NCI-H2081 treated with DMSO at 0.1 percent for 48 hours (cell line): Measurements from ENCODE around the gene PCBP3.
"Not testable (repeated sequence)": the region's sequence is repeated elsewhere in the genome, so short reads cannot be mapped to it uniquely, and the experiment has no call there.

Source experiments
- DNase-seq: peaks from one replicate; lab custom pipeline; 2025; lab: John Stamatoyannopoulos, UW

The PCBP3 gene

GRCh38 chr21:45947716-45948255 is 304.3 kb downstream of the PCBP3 start:
- DNase-seq = no peak

GRCh38 chr21:45948576-45949141 is 305.1 kb downstream of the PCBP3 start:
- DNase-seq = no peak

DNA sequence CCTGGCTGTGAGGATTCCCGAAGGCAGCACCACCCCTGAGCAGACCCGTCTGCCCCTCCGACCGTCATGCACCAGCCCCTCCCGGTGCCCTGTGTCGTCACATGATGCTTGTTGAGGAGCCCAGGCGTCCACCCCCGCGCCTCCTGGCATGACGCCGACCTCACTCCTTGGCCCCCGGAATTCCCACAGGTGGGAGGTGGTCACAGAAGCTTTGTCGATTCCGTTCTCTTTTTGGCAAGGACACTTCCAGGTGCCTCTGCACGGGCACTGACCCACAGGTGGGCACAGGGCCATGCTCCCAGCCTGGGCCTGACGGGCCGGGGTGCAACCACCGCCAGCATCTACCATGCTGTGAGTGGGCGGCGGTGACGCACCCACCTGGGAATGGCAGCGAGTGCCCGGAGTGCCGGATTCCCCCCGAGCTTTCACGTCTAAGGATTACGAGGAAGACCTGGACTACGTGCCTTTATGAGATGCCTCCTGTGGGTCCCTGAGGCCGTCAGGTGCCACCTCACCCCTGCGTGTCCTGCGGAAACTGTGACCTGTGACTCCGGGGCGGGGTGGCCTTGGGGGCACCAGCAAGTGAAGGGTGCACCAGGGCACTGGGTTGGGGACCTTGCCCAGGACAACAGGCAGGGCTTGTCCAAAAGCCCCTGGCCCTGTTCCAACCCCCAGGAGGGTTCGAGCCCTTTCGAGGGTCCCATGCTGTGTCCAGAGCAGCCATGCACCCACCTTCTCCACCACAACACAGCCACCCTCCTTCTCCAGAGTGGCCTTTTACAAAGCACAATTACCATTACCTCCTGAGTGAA is 306.6 kb downstream of the PCBP3 start:
- DNase-seq = no peak

GRCh38 chr21:45950740-45951515 is 307.4 kb downstream of the PCBP3 start:
- no peak for DNase-seq

GRCh38 chr21:45951676-45952075 is 308.2 kb downstream of the PCBP3 start:
- DNase-seq = no peak

DNA sequence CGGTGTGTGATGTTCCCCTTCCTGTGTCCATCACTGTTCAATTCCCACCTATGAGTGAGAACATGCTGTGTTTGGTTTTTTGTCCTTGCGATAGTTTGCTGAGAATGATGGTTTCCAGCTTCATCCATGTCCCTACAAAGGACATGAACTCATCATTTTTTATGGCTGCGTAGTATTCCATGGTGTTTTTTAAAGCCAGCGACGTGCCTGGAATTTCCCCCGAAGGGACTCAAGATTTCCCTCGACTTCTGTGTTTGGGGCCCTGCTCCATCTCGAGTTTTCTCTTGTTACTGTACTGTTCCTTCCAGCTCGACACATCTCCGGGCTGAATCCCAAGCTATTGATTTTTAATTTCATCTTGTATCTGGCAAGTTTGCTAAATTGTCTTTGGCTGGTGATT is 309.0 kb downstream of the PCBP3 start:
- not testable (repeated sequence) for DNase-seq

DNA sequence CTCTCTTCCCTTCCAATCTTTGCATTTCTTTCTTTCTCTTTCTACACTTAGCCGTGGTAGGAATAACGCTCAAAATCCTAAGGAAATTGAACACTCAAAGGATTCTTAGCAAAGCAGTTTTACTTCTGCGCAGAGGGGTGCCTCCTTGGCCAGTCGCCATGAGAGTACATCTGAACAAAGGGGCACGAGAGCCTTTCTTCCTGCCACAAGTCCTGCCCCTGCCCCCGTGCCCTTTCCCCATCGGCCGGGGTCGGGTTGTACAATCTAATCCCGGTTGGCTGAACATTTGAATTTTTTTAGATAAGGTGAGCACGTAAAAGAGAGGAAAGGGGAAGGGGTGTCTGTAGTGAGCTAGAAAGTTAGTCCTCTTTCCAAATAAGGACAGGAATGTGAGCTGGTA is 309.4 kb downstream of the PCBP3 start:
- DNase-seq = no peak

DNA sequence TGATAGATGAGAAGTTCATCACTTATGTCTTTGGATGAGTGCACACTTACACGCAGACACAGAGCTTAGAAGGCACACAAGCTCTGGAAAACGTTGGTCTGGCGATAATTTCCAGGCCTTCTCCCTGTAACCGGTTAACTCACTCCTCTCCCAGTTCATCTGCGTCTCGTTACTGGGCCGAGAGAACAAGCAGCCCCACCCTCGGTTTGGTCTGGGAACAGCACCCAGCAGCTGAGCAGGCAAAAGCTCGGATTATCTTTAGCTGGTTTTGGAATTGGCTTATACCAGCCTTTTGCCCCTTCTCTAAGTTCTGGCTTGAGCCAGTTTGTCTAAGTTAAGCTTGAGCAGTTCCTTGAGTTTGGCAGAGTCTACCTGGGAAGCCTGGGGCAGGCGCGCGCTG is 310.7 kb downstream of the PCBP3 start:
- no peak for DNase-seq

GRCh38 chr21:45954921-45955320 is 311.4 kb downstream of the PCBP3 start:
- no peak for DNase-seq

GRCh38 chr21:45957551-45957950 is 314.0 kb downstream of the PCBP3 start:
- no peak for DNase-seq

DNA sequence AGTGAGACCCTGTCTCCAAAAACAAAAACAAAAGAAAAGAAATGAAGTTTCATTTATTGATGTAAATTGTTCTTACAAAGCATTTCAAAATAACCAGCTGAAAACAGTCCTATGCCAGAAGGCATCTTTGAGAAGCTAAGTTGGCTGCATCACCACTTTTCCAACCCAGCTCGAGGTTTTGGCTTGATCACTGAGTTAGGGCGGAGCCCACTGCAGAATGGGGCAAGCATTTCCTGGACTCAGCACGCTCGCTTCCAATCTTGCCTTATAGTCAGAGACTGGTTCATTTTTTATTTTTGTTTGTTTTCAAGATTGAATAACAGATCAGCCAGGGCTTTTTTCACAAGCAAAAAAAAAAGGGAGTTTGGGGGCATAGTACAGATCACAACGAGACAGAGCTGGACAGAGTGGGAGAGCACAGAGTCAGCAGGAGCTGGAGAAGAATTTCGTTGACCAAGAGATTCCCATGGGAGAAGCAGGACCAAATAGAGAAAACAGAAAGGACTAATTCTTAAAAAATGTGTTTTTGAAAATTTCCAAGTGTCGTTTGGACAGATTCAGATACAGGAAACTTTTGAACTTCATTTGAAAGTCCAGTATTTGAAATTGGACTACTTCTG is 314.6 kb downstream of the PCBP3 start:
- no peak for DNase-seq

GRCh38 chr21:45959182-45959581 is 315.7 kb downstream of the PCBP3 start:
- DNase-seq = no peak

GRCh38 chr21:45959779-45960390 is 316.4 kb downstream of the PCBP3 start:
- no peak for DNase-seq

DNA sequence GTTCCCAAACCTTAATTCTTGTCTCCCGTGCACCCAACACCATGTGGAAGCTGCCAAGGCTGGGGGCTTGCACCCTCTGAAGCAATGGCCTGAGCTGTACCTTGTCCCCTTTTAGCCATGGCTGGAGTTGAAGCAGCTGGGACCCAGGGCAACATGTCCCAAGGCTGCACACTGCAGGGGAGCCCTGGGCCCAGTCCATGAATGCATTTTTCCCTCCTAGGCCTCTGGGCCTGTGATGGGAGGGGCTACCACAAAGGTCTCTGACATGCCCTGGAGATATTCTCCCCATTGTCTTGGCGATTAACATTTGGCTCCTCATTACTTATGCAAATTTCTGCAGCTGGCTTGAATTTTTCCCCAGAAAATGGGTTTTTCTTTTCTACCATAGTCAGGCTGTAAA is 317.9 kb downstream of the PCBP3 start:
- not testable (repeated sequence) for DNase-seq

- no peak for DNase-seq
These were observed 319.2 kb downstream of the PCBP3 start for GRCh38 chr21:45962531-45963231.

DNA sequence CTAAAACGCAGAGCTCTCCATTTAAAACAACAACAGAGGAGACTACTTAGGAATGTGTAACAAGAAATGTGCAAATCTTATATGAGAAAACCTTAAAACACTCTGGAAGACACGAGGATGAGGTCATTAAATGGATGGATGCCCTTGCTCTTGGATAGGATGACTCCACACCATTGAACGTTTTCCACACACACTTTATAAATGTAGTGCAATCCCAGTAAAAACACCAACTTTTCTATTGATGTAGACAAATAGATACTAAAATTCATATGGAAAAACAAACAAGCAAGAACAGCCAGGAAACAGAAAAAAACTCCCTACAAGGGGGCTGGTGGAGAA is 319.7 kb downstream of the PCBP3 start:
- no peak for DNase-seq

DNA sequence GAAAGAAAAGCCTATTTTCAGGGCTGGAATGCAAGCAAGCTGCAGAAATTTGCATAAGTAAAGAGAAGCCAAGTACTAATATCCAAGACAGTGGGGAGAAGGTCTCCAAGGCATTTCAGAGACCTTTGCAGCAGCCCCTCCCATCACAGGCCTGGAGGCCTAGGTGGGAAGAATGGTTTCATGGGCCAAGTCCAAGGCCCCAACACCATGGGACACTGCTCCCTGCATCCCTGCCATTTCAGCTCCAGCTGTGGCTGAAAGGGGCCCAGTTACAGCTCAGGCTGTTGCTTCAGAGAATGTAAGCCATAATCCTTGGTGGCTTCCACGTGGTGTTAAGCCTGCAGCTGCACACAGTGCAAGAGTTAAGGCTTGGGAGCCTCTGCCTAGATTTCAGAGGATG is 321.1 kb downstream of the PCBP3 start:
- DNase-seq = no peak

DNA sequence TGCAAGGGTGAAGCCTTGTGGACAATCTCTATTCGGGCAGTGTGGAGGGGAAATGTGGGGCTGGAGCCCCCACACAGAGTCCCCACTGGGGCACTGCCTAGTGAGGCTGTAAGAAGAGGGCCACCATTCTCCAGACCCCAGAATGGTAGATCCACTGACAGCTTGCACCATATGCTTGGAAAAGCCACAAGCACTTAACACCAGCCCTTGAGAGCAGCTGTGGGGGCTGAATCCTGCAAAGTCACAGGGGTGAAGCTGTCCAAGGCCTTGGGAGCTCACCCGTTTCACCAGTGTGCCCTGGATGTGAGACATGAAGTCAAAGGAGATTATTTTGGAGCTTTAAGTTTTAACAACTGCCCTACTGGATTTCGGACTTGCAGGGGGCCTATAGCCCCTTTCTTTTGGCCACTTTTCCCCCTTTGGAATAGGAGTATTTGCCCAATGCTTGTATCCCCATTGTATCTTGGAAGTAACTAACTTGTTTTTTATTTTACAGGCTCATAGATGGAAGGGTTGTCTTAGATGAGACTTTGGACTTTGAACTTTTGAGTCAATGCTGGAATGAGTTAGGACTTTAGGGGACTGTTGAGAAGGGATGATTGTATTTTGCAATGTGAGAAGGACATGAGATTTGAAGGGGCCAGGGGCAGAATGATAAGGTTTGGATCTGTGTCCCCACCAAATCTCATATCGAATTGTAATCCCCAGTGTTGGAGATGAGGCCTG is 321.7 kb downstream of the PCBP3 start:
- no peak for DNase-seq

DNA sequence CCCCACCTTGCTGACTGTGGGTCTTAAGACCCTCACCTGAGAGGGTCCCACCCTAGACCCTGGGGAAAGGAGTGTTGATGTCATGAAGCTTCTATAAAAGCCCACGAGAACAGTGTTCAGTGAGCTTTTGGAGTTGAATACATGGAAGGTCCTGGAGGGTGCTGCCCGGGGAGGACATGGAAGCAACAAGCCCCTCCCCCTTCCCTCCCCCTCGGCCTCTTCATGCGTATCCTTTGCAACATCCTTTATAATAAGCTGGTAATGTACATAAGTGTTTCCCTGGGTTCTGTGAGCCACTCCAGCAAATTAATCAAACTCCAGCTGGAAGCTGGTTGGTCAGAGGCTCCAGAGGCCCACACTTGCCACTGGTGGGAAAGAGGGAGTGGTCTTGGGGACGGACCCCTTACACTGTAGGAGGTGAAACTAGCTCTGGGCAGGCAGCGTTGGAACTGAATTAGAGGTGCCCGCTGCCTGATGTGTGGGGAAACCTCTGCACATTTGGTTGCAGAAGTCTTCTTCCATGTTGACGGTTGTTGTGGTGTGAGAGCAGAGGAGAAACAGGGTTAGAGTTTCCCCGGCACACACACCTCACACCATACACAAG is 323.4 kb downstream of the PCBP3 start:
- DNase-seq = no peak
